Caco-2 (cell line): ENCODE measurements around the gene TM7SF3. TPM values are rescaled to one million over a fixed set of nuclear protein-coding genes. Genes with fewer than 3 reads are reported as not detected.
"Not testable (repeated sequence)": the region's sequence is repeated elsewhere in the genome, so short reads cannot be mapped to it uniquely, and the experiment has no call there.

Experiments used
- BruUV-seq: library from RNA; stranded (reverse); fragments of 400-500 nt; replicated peaks from 2 replicates; lab custom pipeline; 2021; lab: Mats Ljungman, UMichigan
- CTCF ChIA-PET: fragments of 300-600 bp; sonication (Branson Sonifier 250); formaldehyde crosslinking; loops from one replicate; lab custom pipeline; 2022; ENCODE audit warnings: antibody characterized with exemption; lab: Charles Lee
- POLR2A ChIA-PET: fragments of 300-600 bp; sonication (Branson Sonifier 250); formaldehyde crosslinking; loops from one replicate; lab custom pipeline; 2022; ENCODE audit warnings: antibody characterized with exemption; lab: Charles Lee
- DNase-seq, 2 experiments: peaks; one replicate each; pipeline versions ENCODE4 v3.0.0 to v3.0.0-alpha.2; 2020 to 2022
- H3K27me3 ChIP-seq: replicated peaks from 2 replicates; pipeline ENCODE4 v1.6.0; 2011; ENCODE audit warnings: low read length; ENCODE audit not compliant: control insufficient read depth, insufficient read depth
- H3K36me3 ChIP-seq: 2 replicates; pipeline ENCODE4 v1.5.1; 2011; ENCODE audit warnings: low read length; ENCODE audit not compliant: control insufficient read depth, insufficient read depth
- H3K4me1 ChIP-seq: fragments of 250-450 bp; sonication (Bioruptor Pico); 2 replicates; pipeline ENCODE4 v1.5.1; 2020; ENCODE audit warnings: mild to moderate bottlenecking
- H3K4me3 ChIP-seq: 2 replicates; pipeline ENCODE4 v1.5.1; 2011; ENCODE audit warnings: low read depth, mild to moderate bottlenecking, control low read depth, low read length
- H3K9me3 ChIP-seq: fragments of 250-450 bp; sonication (Bioruptor Pico); 2 replicates; pipeline ENCODE4 v1.5.1; 2020; ENCODE audit warnings: mild to moderate bottlenecking, moderate library complexity
- H3K27ac Mint-ChIP-seq: one replicate; pipeline ENCODE4 v1.8.0; 2022; ENCODE audit warnings: mixed read lengths; ENCODE audit not compliant: unreplicated experiment
- H3K27me3 Mint-ChIP-seq: one replicate; pipeline ENCODE4 v1.8.0; 2022; ENCODE audit warnings: mixed read lengths; ENCODE audit not compliant: insufficient read depth, unreplicated experiment
- H3K36me3 Mint-ChIP-seq: one replicate; pipeline ENCODE4 v1.8.0; 2022; ENCODE audit warnings: mild to moderate bottlenecking, mixed read lengths; ENCODE audit not compliant: insufficient read depth, unreplicated experiment
- H3K4me1 Mint-ChIP-seq: one replicate; pipeline ENCODE4 v1.8.0; 2022; ENCODE audit warnings: low read depth, mixed read lengths; ENCODE audit not compliant: unreplicated experiment
- H3K4me3 Mint-ChIP-seq: one replicate; pipeline ENCODE4 v1.8.0; 2022; ENCODE audit warnings: mild to moderate bottlenecking, moderate library complexity, mixed read lengths; ENCODE audit not compliant: unreplicated experiment
- H3K9me3 Mint-ChIP-seq: one replicate; pipeline ENCODE4 v1.8.0; 2022; ENCODE audit warnings: mixed read lengths; ENCODE audit not compliant: unreplicated experiment
- intact Hi-C: fragments of 100-400 bp; cut with micrococcal nuclease; formaldehyde crosslinking; loops from one replicate; pipeline ENCODE4 v1.10.0; 2022; ENCODE audit not compliant: unreplicated experiment
- total RNA-seq: library from RNA; stranded (reverse); gene quantifications from 2 replicates; pipeline ENCODE4 v1.2.3, GENCODE V29; 2022
- TF ChIP-seq, protein P1 (sequence below), 2 experiments: fragments of 200-600 bp in 1 of 2; IDR thresholded peaks; 1 replicate in 1 of 2; 2 replicates in 1 of 2; pipeline versions ENCODE4 v1.5.1 to v1.8.0; 2011 to 2022; ENCODE audit warnings: antibody characterized with exemption in 1 of 2, control low read depth in 1 of 2, inconsistent platforms in 1 of 2, low read depth in 1 of 2, low read length in 1 of 2, mild to moderate bottlenecking in 1 of 2, moderate library complexity in 1 of 2; ENCODE audit not compliant: insufficient read depth in 1 of 2, severe bottlenecking in 1 of 2, unreplicated experiment in 1 of 2

TM7SF3 gene
- total RNA-seq, 1 experiment from 2014 or later = 83.0 TPM

- no peak overlapping the region for H3K27ac Mint-ChIP-seq
- BruUV-seq = no TSS peak
Measured at GRCh38 chr12:26963413-26963812, 50.8 kb downstream of the TM7SF3 start.

DNA sequence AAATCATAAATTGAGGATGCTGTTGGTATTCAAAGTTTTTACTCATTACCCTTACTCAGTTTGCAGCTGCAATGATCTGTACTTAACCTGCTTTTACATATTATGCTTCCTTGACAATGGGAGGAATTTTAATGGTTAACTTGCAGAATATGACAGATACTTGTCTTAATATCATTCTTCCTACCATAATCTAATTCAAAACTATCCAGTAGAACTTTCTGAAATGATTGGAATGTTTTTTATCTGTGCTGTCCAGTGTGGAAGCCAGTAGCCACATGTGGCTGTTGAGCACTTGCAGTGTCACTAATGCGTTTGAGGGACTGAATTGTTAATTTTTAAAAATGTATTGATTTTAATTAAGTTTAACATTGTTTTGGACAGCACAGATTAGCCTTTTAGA is 52.4 kb downstream of the TM7SF3 start:
- TF ChIP-seq, protein P1, sequence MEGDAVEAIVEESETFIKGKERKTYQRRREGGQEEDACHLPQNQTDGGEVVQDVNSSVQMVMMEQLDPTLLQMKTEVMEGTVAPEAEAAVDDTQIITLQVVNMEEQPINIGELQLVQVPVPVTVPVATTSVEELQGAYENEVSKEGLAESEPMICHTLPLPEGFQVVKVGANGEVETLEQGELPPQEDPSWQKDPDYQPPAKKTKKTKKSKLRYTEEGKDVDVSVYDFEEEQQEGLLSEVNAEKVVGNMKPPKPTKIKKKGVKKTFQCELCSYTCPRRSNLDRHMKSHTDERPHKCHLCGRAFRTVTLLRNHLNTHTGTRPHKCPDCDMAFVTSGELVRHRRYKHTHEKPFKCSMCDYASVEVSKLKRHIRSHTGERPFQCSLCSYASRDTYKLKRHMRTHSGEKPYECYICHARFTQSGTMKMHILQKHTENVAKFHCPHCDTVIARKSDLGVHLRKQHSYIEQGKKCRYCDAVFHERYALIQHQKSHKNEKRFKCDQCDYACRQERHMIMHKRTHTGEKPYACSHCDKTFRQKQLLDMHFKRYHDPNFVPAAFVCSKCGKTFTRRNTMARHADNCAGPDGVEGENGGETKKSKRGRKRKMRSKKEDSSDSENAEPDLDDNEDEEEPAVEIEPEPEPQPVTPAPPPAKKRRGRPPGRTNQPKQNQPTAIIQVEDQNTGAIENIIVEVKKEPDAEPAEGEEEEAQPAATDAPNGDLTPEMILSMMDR (IDR thresholded peaks at IDR 0.05; ENCODE audit: insufficient read depth in 1 of 2, low read depth in 1 of 2, low read length in 1 of 2, severe bottlenecking in 1 of 2, unreplicated experiment in 1 of 2) = no peak
- Mint-ChIP-seq H3K27me3 (no peaks in the 10 kb centered on the region), H3K36me3 (peaks cover 48% of the 10 kb centered on the region), H3K27ac (no peak overlapping the region), H3K9me3 (no peaks in the 10 kb centered on the region), H3K4me1 (no peaks in the 10 kb centered on the region), H3K4me3 (no peak overlapping the region)
- POLR2A ChIA-PET = no interaction called here
- Histone ChIP-seq H3K27me3 (no peaks in the 10 kb centered on the region), H3K4me1 (no peaks in the 10 kb centered on the region), H3K4me3 (no peak overlapping the region), H3K36me3 (no peaks in the 10 kb centered on the region; the same call in 1 of the 2 replicates), H3K9me3 (no peaks in the 10 kb centered on the region)
- DNase-seq = no peak
- BruUV-seq = no TSS peak
- CTCF ChIA-PET = no interaction called here
- intact Hi-C loops = no loop called here

More at GRCh38 chr12:26963413-26963812, 50.8 kb downstream of the TM7SF3 start:
- no peaks in the 10 kb centered on the region for H3K36me3 ChIP-seq
- no peaks in the 10 kb centered on the region for H3K27me3 Mint-ChIP-seq
- POLR2A ChIA-PET = no interaction called here
- H3K27me3 ChIP-seq = no peaks in the 10 kb centered on the region
- no peak for DNase-seq
- H3K36me3 Mint-ChIP-seq = peaks cover 47% of the 10 kb centered on the region
- no peaks in the 10 kb centered on the region for H3K9me3 ChIP-seq
- H3K4me3 ChIP-seq = no peak overlapping the region
- no peaks in the 10 kb centered on the region for H3K4me1 Mint-ChIP-seq
- TF ChIP-seq, protein P1 (IDR thresholded peaks at IDR 0.05; ENCODE audit: insufficient read depth in 1 of 2, low read depth in 1 of 2, low read length in 1 of 2, severe bottlenecking in 1 of 2, unreplicated experiment in 1 of 2) = no peak
- H3K4me3 Mint-ChIP-seq = no peak overlapping the region
- CTCF ChIA-PET = no interaction called here
- no peaks in the 10 kb centered on the region for H3K4me1 ChIP-seq
- intact Hi-C loops = no loop called here
- no peaks in the 10 kb centered on the region for H3K9me3 Mint-ChIP-seq

DNA sequence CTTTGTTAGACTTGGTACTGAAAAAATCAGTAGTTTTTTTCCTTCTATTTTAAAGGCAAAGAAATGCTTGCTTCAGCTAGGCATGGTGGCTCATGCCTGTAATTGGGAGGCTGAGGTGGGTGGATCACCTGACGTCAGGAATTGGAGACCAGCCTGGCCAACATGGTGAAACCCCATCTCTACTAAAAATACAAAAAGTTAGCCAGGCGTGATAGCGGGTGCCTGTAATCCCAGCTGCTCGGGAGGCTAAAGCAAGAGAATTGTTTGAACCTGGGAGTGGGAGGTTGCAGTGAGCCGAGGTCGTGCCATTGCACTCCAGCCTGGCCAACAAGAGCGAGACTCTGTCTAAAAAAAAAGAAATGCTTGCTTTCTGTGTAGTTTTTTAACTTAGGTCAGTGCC is 52.8 kb downstream of the TM7SF3 start:
- DNase-seq, H3K27ac Mint-ChIP-seq, H3K4me1 ChIP-seq, H3K4me1 Mint-ChIP-seq, H3K4me3 Mint-ChIP-seq, H3K4me3 ChIP-seq, H3K36me3 ChIP-seq, BruUV-seq, H3K27me3 ChIP-seq, H3K9me3 Mint-ChIP-seq, H3K27me3 Mint-ChIP-seq, POLR2A ChIA-PET, H3K9me3 ChIP-seq, CTCF ChIA-PET, intact Hi-C loops: not testable (repeated sequence)
- H3K36me3 Mint-ChIP-seq = peaks cover 47% of the 10 kb centered on the region

DNA sequence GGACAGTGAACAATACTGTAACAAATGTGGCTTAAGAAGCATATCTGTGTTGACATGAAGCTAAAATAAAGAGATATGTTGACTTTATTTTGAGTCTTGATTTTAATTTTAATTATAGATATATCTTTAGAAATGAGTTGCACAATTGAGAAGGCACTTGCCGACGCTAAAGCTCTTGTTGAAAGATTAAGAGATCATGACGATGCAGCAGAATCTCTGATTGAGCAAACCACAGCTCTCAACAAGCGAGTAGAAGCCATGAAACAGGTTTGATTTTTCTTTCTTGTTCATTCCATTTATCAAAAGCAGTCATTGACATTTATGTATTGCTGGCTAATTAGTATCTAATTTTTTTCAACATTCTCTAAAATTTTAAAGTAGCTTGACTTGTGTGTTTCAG is 60.2 kb downstream of the TM7SF3 start:
- Mint-ChIP-seq H3K27me3 (no peaks in the 10 kb centered on the region), H3K36me3 (peaks cover 29% of the 10 kb centered on the region), H3K27ac (no peak overlapping the region), H3K4me1 (no peaks in the 10 kb centered on the region), H3K4me3 (no peak overlapping the region), H3K9me3 (no peaks in the 10 kb centered on the region)
- Histone ChIP-seq H3K4me3 (no peak overlapping the region), H3K9me3 (no peaks in the 10 kb centered on the region), H3K36me3 (peaks cover 1% of the 10 kb centered on the region; the same call in 1 of the 2 replicates), H3K27me3 (no peaks in the 10 kb centered on the region), H3K4me1 (no peaks in the 10 kb centered on the region)
- BruUV-seq = no TSS peak
- TF ChIP-seq, protein P1 (IDR thresholded peaks at IDR 0.05; ENCODE audit: insufficient read depth in 1 of 2, low read depth in 1 of 2, low read length in 1 of 2, severe bottlenecking in 1 of 2, unreplicated experiment in 1 of 2) = no peak
- DNase-seq = no peak
- intact Hi-C loops = loop anchor here (1.0 kb wide), 1 partner anchor 11 kb away; no protein-coding TSS in a partner anchor
- POLR2A ChIA-PET = no interaction called here
- CTCF ChIA-PET = no interaction called here
